HCT116 (cell line): ENCODE data around the gene LRRC10. TPM values are rescaled to one million over a fixed set of nuclear protein-coding genes. Genes with fewer than 3 reads are reported as not detected.

Source experiments
- ATAC-seq: fragments of 200-7000 bp; cut with Tn5 transposase; 2 replicates; pipeline ENCODE4 v1.9.1; 2020; ENCODE audit warnings: mild to moderate bottlenecking, moderate library complexity
- BruUV-seq: library from RNA; stranded (reverse); fragments of 400-500 nt; replicated peaks from 2 replicates; lab custom pipeline; 2021; lab: Mats Ljungman, UMichigan
- CTCF ChIA-PET: fragments of 300-600 bp; sonication (Branson Sonifier 250); formaldehyde crosslinking; loops from one replicate; lab custom pipeline; 2021; ENCODE audit warnings: antibody characterized with exemption; lab: Charles Lee
- POLR2A ChIA-PET: fragments of 300-600, 350-600 bp; sonication (Branson Sonifier 250); formaldehyde crosslinking; loops from one replicate; lab custom pipeline; 2021; ENCODE audit warnings: antibody characterized with exemption; lab: Charles Lee
- RAD21 ChIA-PET, 2 experiments: fragments of 300-600 bp; sonication (Branson Sonifier 250); formaldehyde crosslinking; loops; one replicate each; lab custom pipeline; 2023; ENCODE audit warnings: low total read pairs in 2 of 2; ENCODE audit not compliant: uncharacterized antibody in 2 of 2, unreplicated experiment in 2 of 2, low non-redundant PET in 1 of 2; lab: Charles Lee
- DNase-seq: peaks from one replicate; pipeline ENCODE4 v3.0.0-alpha.2; 2010; ENCODE audit warnings: low read depth, low spot score
- H2AFZ ChIP-seq: fragments of 200-600 bp; shearing (Covaris generic), sonication (generic); 2 replicates; pipeline ENCODE4 v1.6.1; 2017; ENCODE audit warnings: low read depth, mixed run types, mixed read lengths, antibody characterized with exemption, low read length; ENCODE audit not compliant: poor library complexity, severe bottlenecking
- H3K27ac ChIP-seq: 2 replicates; pipeline ENCODE4 v1.5.1; 2012; ENCODE audit warnings: low read depth, low read length
- H3K27me3 ChIP-seq: fragments of 200-600 bp; sonication (generic); 2 replicates; pipeline ENCODE4 v1.6.1; 2016; ENCODE audit warnings: mixed run types, low read length, mixed read lengths; ENCODE audit not compliant: insufficient read depth
- H3K36me3 ChIP-seq, 2 experiments: fragments of 200-500 bp in 1 of 2; fragments of 200-600 bp in 1 of 2; sonication (Bioruptor generic) in 1 of 2; sonication (generic) in 1 of 2; 2 replicates each; pipeline versions ENCODE4 v1.5.1 to v1.6.1; 2014 to 2016; ENCODE audit warnings: low read length in 2 of 2, inconsistent platforms in 1 of 2, mixed read lengths in 1 of 2, mixed run types in 1 of 2; ENCODE audit not compliant: insufficient read depth in 2 of 2, control insufficient read depth in 1 of 2
- H3K4me1 ChIP-seq, 2 experiments: fragments of 200-600 bp in 1 of 2; sonication (generic) in 1 of 2; 2 replicates each; pipeline versions ENCODE4 v1.5.1 to v1.6.1; 2012 to 2017; ENCODE audit warnings: low read length in 2 of 2, inconsistent platforms in 1 of 2, mild to moderate bottlenecking in 1 of 2, mixed read lengths in 1 of 2, mixed run types in 1 of 2, moderate library complexity in 1 of 2; ENCODE audit not compliant: insufficient read depth in 2 of 2, control insufficient read depth in 1 of 2
- H3K4me2 ChIP-seq: fragments of 200-600 bp; sonication (generic); 2 replicates; pipeline ENCODE4 v1.6.1; 2017; ENCODE audit warnings: mixed run types, low read length, mixed read lengths
- H3K4me3 ChIP-seq, 2 experiments: fragments of 200-600 bp in 1 of 2; sonication (generic) in 1 of 2; replicated peaks in 1 of 2; 2 replicates each; pipeline ENCODE4 v1.5.1; 2011 to 2016; ENCODE audit warnings: low read length in 2 of 2, control low read depth in 1 of 2, low read depth in 1 of 2, mild to moderate bottlenecking in 1 of 2, mixed read lengths in 1 of 2, mixed run types in 1 of 2
- H3K79me2 ChIP-seq: fragments of 200-600 bp; sonication (generic); 2 replicates; pipeline ENCODE4 v1.6.1; 2017; ENCODE audit warnings: mild to moderate bottlenecking, mixed run types, low read length, moderate library complexity, mixed read lengths; ENCODE audit not compliant: insufficient read depth
- H3K9ac ChIP-seq: fragments of 200-600 bp; sonication (generic); 2 replicates; pipeline ENCODE4 v1.6.1; 2016; ENCODE audit warnings: low read length, mixed read lengths
- H3K9me2 ChIP-seq: fragments of 200-600 bp; sonication (generic), shearing (Covaris generic); 2 replicates; pipeline ENCODE4 v1.6.1; 2017; ENCODE audit warnings: mixed run types, mild to moderate bottlenecking, moderate library complexity; ENCODE audit not compliant: insufficient read depth
- H3K9me3 ChIP-seq, 2 experiments: fragments of 200-500 bp in 1 of 2; fragments of 200-600 bp in 1 of 2; sonication (Bioruptor generic) in 1 of 2; sonication (generic) in 1 of 2; 2 replicates each; pipeline ENCODE4 v1.6.1; 2014 to 2017; ENCODE audit warnings: low read length in 2 of 2, mixed read lengths in 2 of 2, inconsistent platforms in 1 of 2, low read depth in 1 of 2, mild to moderate bottlenecking in 1 of 2, mixed run types in 1 of 2, moderate library complexity in 1 of 2; ENCODE audit not compliant: control insufficient read depth in 1 of 2, insufficient read depth in 1 of 2
- H4K20me1 ChIP-seq: fragments of 200-600 bp; sonication (generic), shearing (Covaris generic); 2 replicates; pipeline ENCODE4 v1.6.1; 2017; ENCODE audit warnings: mixed run types, mild to moderate bottlenecking, moderate library complexity; ENCODE audit not compliant: insufficient read depth
- CBX3 ChIP-seq: IDR thresholded peaks from 2 replicates; pipeline ENCODE4 v1.6.1; 2012; ENCODE audit warnings: low read depth
- EZH2 ChIP-seq: fragments of 200-600 bp; sonication (generic); IDR thresholded peaks from 2 replicates; pipeline ENCODE4 v1.6.1; 2017; ENCODE audit warnings: antibody characterized with exemption, mixed run types
- EZH2phosphoT487 ChIP-seq: fragments of 200-600 bp; IDR thresholded peaks from 2 replicates; pipeline ENCODE4 v1.6.1; 2018; ENCODE audit warnings: antibody characterized with exemption, borderline replicate concordance
- POLR2AphosphoS5 ChIP-seq: IDR thresholded peaks from 2 replicates; pipeline ENCODE4 v1.6.1; 2011; ENCODE audit warnings: mild to moderate bottlenecking, low read depth, low read length, moderate library complexity
- SP1 ChIP-seq: IDR thresholded peaks from 2 replicates; pipeline ENCODE4 v1.6.1; 2012; ENCODE audit warnings: low read depth
- YY1 ChIP-seq: IDR thresholded peaks from 2 replicates; pipeline ENCODE4 v1.6.1; 2011; ENCODE audit warnings: low read length, low read depth, moderate library complexity, mild to moderate bottlenecking; ENCODE audit not compliant: insufficient replicate concordance; ENCODE audit errors: extremely low read depth
- ZFX ChIP-seq: fragments of 450-650 bp; IDR thresholded peaks from 2 replicates; pipeline ENCODE4 v1.6.1; 2017
- intact Hi-C: fragments of 100-400 bp; cut with micrococcal nuclease; formaldehyde crosslinking; loops from 2 replicates; pipeline ENCODE4 v1.10.0; 2022
- total RNA-seq: library from RNA; stranded (reverse); gene quantifications from one replicate; pipeline ENCODE4 v1.2.1, GENCODE V29; 2021; ENCODE audit not compliant: unreplicated experiment
- TF ChIP-seq, protein P1 (sequence below): IDR thresholded peaks from 2 replicates; pipeline ENCODE4 v1.6.1; 2012
- TF ChIP-seq, protein P2 (sequence below): IDR thresholded peaks from 2 replicates; pipeline ENCODE4 v1.6.1; 2011; ENCODE audit warnings: mild to moderate bottlenecking, low read length, moderate library complexity; ENCODE audit not compliant: insufficient replicate concordance; ENCODE audit errors: extremely low read depth

Gene LRRC10
- total RNA-seq, 1 experiment from 2014 or later, result not detected

DNA sequence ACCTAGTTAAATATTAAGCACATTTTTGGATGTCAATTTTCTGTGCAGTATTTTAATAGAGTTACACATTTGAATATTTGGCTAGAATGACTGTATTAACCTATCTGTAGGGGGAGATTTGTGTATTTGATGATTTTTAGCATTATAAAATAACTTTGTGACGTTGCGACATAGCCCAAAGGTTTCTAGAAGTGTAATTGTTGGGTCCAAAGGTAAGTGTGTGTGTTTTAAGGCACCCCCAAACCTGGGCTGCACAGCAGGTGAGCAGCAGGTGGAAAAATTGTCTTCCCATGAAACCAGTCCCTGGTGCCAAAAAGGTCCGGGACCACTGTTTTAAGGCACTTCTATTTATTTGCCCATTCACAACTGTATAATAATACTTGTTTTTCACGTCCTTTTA lies 22.2 kb downstream of the LRRC10 start:
- TF ChIP-seq, protein P1, sequence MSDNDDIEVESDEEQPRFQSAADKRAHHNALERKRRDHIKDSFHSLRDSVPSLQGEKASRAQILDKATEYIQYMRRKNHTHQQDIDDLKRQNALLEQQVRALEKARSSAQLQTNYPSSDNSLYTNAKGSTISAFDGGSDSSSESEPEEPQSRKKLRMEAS, result no peak
- TF ChIP-seq EZH2phosphoT487, result no peak
- TF ChIP-seq, protein P2, sequence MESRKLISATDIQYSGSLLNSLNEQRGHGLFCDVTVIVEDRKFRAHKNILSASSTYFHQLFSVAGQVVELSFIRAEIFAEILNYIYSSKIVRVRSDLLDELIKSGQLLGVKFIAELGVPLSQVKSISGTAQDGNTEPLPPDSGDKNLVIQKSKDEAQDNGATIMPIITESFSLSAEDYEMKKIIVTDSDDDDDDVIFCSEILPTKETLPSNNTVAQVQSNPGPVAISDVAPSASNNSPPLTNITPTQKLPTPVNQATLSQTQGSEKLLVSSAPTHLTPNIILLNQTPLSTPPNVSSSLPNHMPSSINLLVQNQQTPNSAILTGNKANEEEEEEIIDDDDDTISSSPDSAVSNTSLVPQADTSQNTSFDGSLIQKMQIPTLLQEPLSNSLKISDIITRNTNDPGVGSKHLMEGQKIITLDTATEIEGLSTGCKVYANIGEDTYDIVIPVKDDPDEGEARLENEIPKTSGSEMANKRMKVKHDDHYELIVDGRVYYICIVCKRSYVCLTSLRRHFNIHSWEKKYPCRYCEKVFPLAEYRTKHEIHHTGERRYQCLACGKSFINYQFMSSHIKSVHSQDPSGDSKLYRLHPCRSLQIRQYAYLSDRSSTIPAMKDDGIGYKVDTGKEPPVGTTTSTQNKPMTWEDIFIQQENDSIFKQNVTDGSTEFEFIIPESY, result no peak
- TF ChIP-seq EZH2, result no peak
- TF ChIP-seq CBX3, result no peak
- no peak for TF ChIP-seq POLR2AphosphoS5
- no peak for TF ChIP-seq ZFX
- no peak for TF ChIP-seq SP1
- no peak for TF ChIP-seq YY1
- H3K9ac ChIP-seq, result no peak overlapping the region
- H4K20me1 ChIP-seq, result peaks cover 17% of the 10 kb centered on the region; the same call in 1 of the 2 replicates
- peaks cover 78% of the 10 kb centered on the region for H3K79me2 ChIP-seq
- no peak overlapping the region for H3K27ac ChIP-seq
- H3K4me2 ChIP-seq, result no peak overlapping the region
- no peak for DNase-seq
- POLR2A ChIA-PET, result no interaction called here
- H2AFZ ChIP-seq, result no peak overlapping the region
- H3K4me1 ChIP-seq, result peaks cover 3 to 10% of the 10 kb centered on the region in 2 experiments
- ATAC-seq, result no peak
- no peaks in the 10 kb centered on the region for H3K9me3 ChIP-seq
- H3K36me3 ChIP-seq, result peaks cover 65% of the 10 kb centered on the region in 2 experiments
- intact Hi-C loops, result no loop called here
- no TSS peak for BruUV-seq
- RAD21 ChIA-PET, result no interaction called here
- H3K27me3 ChIP-seq, result no peaks in the 10 kb centered on the region
- no peaks in the 10 kb centered on the region for H3K9me2 ChIP-seq
- CTCF ChIA-PET, result no interaction called here
- no peak overlapping the region for H3K4me3 ChIP-seq
